Immature natural killer cell (primary cell): Measurements from ENCODE around the gene CYLD. TPM values are rescaled to one million over a fixed set of nuclear protein-coding genes. Genes with fewer than 3 reads are reported as not detected.

Source experiments
- DNase-seq, 3 donors: peaks; one replicate each; pipeline ENCODE4 v3.0.0; 2022; ENCODE audit warnings: mixed read lengths in 1 of 3
- H3K27ac Mint-ChIP-seq, 6 donors: one replicate each; pipeline ENCODE4 v1.8.0; 2020; ENCODE audit warnings: mixed read lengths in 6 of 6, mild to moderate bottlenecking in 5 of 6, inconsistent platforms in 4 of 6, moderate library complexity in 3 of 6
- H3K27me3 Mint-ChIP-seq, 3 donors: one replicate each; pipeline ENCODE4 v1.8.0; 2020 to 2021; ENCODE audit warnings: low read depth in 3 of 3, mild to moderate bottlenecking in 3 of 3, mixed read lengths in 3 of 3, moderate library complexity in 3 of 3, inconsistent platforms in 1 of 3
- H3K36me3 Mint-ChIP-seq, 3 donors: one replicate each; pipeline ENCODE4 v1.8.0; 2020; ENCODE audit warnings: mixed read lengths in 3 of 3, inconsistent platforms in 2 of 3, mild to moderate bottlenecking in 2 of 3
- H3K4me1 Mint-ChIP-seq, 2 donors: one replicate each; pipeline ENCODE4 v1.8.0; 2020; ENCODE audit warnings: inconsistent platforms in 2 of 2, mild to moderate bottlenecking in 2 of 2, mixed read lengths in 2 of 2, moderate library complexity in 1 of 2
- H3K4me3 Mint-ChIP-seq, 5 donors: one replicate each; pipeline ENCODE4 v1.8.0; 2020; ENCODE audit warnings: mild to moderate bottlenecking in 5 of 5, mixed read lengths in 5 of 5, inconsistent platforms in 3 of 5, moderate library complexity in 3 of 5
- H3K9me3 Mint-ChIP-seq, 6 donors: one replicate each; pipeline ENCODE4 v1.8.0; 2020; ENCODE audit warnings: mild to moderate bottlenecking in 6 of 6, mixed read lengths in 6 of 6, inconsistent platforms in 4 of 6, moderate library complexity in 3 of 6
- polyA plus RNA-seq, 3 donors: library from polyadenylated mRNA; unstranded; fragments of 300-500 nt; fragmentation: Illumina TruSeq; gene quantifications; one replicate each; pipeline ENCODE4 v1.2.3, GENCODE V29; 2021

Gene CYLD
- polyA plus RNA-seq, 3 donors from 2014 or later = 65.7 to 102 (median 66.1) TPM

DNA sequence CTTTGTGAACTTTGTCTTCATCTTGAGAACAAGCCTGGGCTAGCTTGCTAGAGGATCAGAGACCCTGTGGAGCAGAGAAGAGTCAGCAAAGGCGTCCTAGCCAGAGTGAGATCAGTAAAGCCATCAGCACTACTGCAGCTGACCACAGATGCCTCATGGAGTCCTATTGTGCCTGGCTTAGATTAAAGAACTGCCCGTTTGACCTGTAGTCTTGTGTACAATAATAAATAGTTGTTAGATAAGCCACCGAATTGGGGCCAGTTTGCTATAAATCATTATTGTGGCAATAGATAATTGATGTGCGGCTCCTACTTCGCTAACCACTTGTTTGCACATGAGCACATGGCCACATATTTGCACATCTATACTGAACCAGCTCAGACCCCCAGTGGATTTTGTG is 103.0 kb downstream of the CYLD start:
- no peak overlapping the region for H3K4me3 Mint-ChIP-seq
- H3K27me3 Mint-ChIP-seq = peaks cover 0 to 10% (median 5%) of the 10 kb centered on the region in 3 donors
- DNase-seq = no peak
- H3K4me1 Mint-ChIP-seq = peaks cover 12 to 17% of the 10 kb centered on the region in 2 donors
- no peak overlapping the region for H3K27ac Mint-ChIP-seq
- no peaks in the 10 kb centered on the region for H3K9me3 Mint-ChIP-seq
- no peaks in the 10 kb centered on the region for H3K36me3 Mint-ChIP-seq

- DNase-seq = no peak
- Mint-ChIP-seq H3K27me3 (peaks cover 0 to 8% (median 4%) of the 10 kb centered on the region in 3 donors), H3K4me3 (no peak overlapping the region), H3K4me1 (peaks cover 11 to 14% of the 10 kb centered on the region in 2 donors), H3K36me3 (no peaks in the 10 kb centered on the region), H3K27ac (no peak overlapping the region), H3K9me3 (no peaks in the 10 kb centered on the region)
Measured at GRCh38 chr16:50845296-50845695, 103.4 kb downstream of the CYLD start.

- peaks cover 0 to 9% (median 2%) of the 10 kb centered on the region in 3 donors for H3K27me3 Mint-ChIP-seq
- H3K4me1 Mint-ChIP-seq = peaks cover 0 to 1% of the 10 kb centered on the region in 2 donors
- DNase-seq = no peak
- H3K4me3 Mint-ChIP-seq = no peak overlapping the region
- H3K9me3 Mint-ChIP-seq = no peaks in the 10 kb centered on the region
- H3K36me3 Mint-ChIP-seq = no peaks in the 10 kb centered on the region
- H3K27ac Mint-ChIP-seq = no peak overlapping the region
Measured at GRCh38 chr16:50846511-50846910, 104.6 kb downstream of the CYLD start.

DNA sequence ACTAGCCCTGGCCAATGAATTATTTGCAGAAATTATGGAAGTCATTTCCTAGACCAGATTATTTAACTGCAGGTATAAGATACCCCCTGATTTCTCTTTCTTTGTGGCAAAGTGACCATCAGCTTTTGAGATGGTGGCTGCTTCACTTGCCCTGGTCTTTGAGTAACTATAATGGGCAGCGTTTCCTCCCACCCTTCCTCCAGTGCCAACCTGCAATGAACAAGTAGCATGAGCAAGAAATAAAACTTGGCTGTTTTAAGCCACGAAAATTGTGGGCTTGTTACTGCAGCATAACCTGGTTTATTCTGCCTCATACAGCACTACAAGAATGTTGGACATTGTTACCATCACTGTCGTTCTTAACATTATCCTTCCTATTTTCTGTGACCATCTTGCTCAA is 105.3 kb downstream of the CYLD start:
- Mint-ChIP-seq H3K9me3 (no peaks in the 10 kb centered on the region), H3K36me3 (no peaks in the 10 kb centered on the region), H3K27me3 (peaks cover 0 to 9% (median 2%) of the 10 kb centered on the region in 3 donors), H3K27ac (no peak overlapping the region), H3K4me3 (no peak overlapping the region), H3K4me1 (no peaks in the 10 kb centered on the region)
- DNase-seq = no peak

DNA sequence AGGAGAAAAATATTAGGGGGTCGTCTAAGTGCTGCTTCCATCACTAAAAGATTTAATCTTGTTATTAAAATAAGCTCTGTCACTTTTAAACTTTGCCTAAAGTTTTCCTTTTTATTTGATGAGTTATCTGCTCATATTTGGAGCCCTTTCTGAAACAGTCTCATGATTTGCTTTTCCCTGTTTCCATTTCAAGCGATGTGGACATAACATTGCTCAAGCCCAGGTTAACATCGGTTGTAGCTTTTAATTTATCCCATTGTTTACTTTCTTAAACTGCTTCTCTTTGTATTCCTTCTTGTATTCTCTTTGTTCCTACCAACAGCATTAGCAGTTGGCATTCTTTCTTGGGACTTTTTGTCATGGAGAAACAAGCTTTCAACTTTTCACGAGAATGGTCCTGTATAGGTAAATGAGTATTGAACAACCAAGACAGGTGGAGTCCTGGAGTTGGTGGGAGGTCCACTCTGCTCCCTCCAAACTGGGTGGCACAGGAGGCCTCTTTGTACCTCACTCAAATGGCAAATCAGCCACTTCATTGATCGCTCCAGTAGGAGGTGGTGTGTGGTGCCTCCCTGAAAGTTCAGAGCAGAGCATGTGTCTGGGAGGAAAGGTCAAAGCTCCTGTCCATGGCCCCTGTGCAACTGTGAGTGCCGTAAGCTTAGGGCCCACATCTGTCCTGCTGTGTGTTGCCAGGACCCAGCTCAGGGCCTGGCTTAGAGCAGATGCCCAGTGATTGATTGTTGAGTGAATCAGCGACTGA is 107.0 kb downstream of the CYLD start:
- H3K36me3 Mint-ChIP-seq = no peaks in the 10 kb centered on the region
- no peak overlapping the region for H3K27ac Mint-ChIP-seq
- H3K4me3 Mint-ChIP-seq = no peak overlapping the region
- H3K4me1 Mint-ChIP-seq = no peaks in the 10 kb centered on the region
- peaks cover 0 to 5% (median 5%) of the 10 kb centered on the region in 3 donors for H3K27me3 Mint-ChIP-seq
- no peaks in the 10 kb centered on the region for H3K9me3 Mint-ChIP-seq
- DNase-seq = no peak

Other genes starting within 250 kb of the CYLD start
- not detected for gene NKD1, start 193.7 kb upstream of the CYLD start, polyA plus RNA-seq
- gene SNX20, start 60.8 kb upstream of the CYLD start, polyA plus RNA-seq = 10 to 100 TPM; 28.7 to 74.9 (median 30.9) TPM
- 1 to 10 TPM in 1 of 3 donors, under 1 TPM in 1, not detected in 1; 0.76 to 1.5 TPM for gene NOD2, start 48.5 kb upstream of the CYLD start, polyA plus RNA-seq